Stomach (tissue), 4 donors: ENCODE data around the gene CCNK.

Experiments
- EP300 ChIP-seq: sonication (generic); formaldehyde crosslinking; IDR thresholded peaks from one replicate; pipeline ENCODE4 v1.6.1; 2017; ENCODE audit warnings: antibody characterized with exemption
- POLR2A ChIP-seq, 4 donors: fragments of 450-650 bp; IDR thresholded peaks; one replicate each; pipeline ENCODE4 v1.6.1; 2016; ENCODE audit warnings: antibody characterized with exemption in 4 of 4, control low read depth in 2 of 4, mild to moderate bottlenecking in 1 of 4, moderate library complexity in 1 of 4
- POLR2AphosphoS5 ChIP-seq, 3 donors: sonication (generic); formaldehyde crosslinking; IDR thresholded peaks; one replicate each; pipeline ENCODE4 v1.6.1; 2016; ENCODE audit warnings: antibody characterized with exemption in 3 of 3

DNA sequence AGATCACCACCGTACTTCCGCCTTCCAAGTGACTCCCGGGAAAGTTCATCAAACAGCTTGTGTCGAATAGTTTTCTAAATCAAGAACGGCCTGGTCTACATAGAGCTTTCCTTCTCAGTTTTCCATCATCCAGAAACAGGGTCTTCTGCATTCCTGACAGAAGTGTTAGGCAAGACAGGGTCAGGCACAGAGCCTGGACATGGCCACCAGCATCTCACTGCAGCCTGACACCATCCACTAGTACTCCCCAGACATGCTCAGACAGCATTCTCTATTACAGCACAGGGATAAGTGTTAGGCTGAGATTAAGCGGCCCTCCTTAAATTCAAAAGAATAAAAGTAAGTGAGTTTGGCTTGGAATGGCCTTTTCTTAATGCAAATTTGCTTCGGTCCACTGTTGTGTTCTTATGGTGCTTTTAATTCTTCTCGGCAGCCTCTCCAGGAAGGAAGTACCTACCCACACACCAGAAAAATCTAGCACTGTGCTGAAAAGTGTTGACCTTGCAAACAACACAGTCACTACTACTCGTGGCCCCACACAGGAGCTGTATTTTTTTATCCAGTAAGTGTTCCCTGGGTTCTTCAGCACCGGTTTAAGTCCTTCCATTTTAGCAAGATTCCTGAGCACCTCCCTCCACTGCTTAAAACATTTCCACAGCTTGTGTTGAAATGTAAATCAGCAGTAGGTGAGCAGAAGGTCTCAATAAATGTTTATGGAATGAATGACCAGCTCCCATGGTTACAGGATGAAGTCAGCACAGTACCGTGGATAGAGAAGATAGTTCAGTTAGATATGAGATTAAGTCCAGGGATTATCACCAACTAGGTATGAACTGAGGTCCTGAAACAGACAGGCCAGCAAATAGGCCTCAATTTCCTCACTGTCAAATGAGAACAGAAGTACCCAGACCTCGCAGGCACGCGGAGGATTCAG, 44.7 kb upstream of the CCNK start:
- no peak for TF ChIP-seq POLR2A (IDR thresholded peaks at IDR 0.05)
- TF ChIP-seq POLR2AphosphoS5 (IDR thresholded peaks at IDR 0.05): no peak
- TF ChIP-seq EP300: no peak
